HG03354 (cell line): ENCODE data around the gene GPATCH8.

Experiments
- ATAC-seq: cut with Tn5 transposase; IDR thresholded peaks from one replicate; pipeline ENCODE4 v1.9.1; 2021; ENCODE audit warnings: mild to moderate bottlenecking; ENCODE audit not compliant: unreplicated experiment, poor library complexity, severe bottlenecking

Gene GPATCH8

GRCh38 chr17:44348234-44348987 lies 154.8 kb downstream of the GPATCH8 start:
- ATAC-seq: peak; percentile 53
